Hepatocyte (in vitro differentiated cells): ENCODE data around the gene TMEM150A.

ENCODE experiments used
- EZH2phosphoT487 ChIP-seq: fragments of 200-600 bp; sonication (generic); IDR thresholded peaks from one replicate; pipeline ENCODE4 v1.6.1; 2018; ENCODE audit warnings: antibody characterized with exemption, mild to moderate bottlenecking, low read depth, moderate library complexity; ENCODE audit not compliant: unreplicated experiment, severe bottlenecking
- TF ChIP-seq, protein P1 (sequence below): fragments of 200-600 bp; sonication (generic); IDR thresholded peaks from 2 replicates; pipeline ENCODE4 v1.5.1; 2016; ENCODE audit warnings: antibody characterized with exemption, mild to moderate bottlenecking; ENCODE audit not compliant: poor library complexity

DNA sequence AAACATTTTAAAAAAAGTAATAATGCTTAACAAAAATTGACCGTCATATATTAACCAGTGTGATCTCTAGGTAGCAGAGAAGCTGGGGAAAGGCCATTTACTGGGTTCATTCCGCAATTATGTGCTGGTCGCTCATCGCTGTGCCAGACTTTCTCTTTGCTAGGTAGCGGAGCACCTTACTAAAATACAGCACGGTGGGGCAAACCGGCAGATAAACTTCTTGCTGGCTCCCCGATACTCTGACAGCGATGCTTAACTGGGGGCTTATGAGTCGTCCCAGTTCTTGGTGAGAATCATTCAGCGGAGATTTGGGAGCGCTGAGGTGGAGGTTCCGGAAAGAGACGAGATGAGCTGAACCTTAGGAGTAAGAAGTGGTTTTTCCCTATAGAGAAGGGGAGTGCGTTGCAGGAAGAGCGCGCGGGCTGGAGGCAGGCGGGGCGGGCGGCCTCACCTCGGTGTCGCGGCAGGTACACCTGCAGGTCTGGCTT is 8.8 kb upstream of the TMEM150A start:
- TF ChIP-seq, protein P1, sequence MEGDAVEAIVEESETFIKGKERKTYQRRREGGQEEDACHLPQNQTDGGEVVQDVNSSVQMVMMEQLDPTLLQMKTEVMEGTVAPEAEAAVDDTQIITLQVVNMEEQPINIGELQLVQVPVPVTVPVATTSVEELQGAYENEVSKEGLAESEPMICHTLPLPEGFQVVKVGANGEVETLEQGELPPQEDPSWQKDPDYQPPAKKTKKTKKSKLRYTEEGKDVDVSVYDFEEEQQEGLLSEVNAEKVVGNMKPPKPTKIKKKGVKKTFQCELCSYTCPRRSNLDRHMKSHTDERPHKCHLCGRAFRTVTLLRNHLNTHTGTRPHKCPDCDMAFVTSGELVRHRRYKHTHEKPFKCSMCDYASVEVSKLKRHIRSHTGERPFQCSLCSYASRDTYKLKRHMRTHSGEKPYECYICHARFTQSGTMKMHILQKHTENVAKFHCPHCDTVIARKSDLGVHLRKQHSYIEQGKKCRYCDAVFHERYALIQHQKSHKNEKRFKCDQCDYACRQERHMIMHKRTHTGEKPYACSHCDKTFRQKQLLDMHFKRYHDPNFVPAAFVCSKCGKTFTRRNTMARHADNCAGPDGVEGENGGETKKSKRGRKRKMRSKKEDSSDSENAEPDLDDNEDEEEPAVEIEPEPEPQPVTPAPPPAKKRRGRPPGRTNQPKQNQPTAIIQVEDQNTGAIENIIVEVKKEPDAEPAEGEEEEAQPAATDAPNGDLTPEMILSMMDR, result no peak
- no peak for TF ChIP-seq EZH2phosphoT487
